ENCODE measurements around the gene AGTR2. TPM values are rescaled to one million over a fixed set of nuclear protein-coding genes. Genes with fewer than 3 reads are reported as not detected.
"Not testable (repeated sequence)": the region's sequence is repeated elsewhere in the genome, so short reads cannot be mapped to it uniquely, and the experiment has no call there.

Gene AGTR2
- total RNA-seq (2014; rRNA removed; shearing (Covaris generic)) (not detected in 2 replicates), total RNA-seq (2022) (not detected in 2 replicates), Bru-seq, nascent RNA (not detected), BruChase-seq, experiment 1, labeled RNA remaining after a 6-hour chase (not detected), BruChase-seq, experiment 2, labeled RNA remaining after a 2-hour chase (not detected)
- long read RNA-seq, result 0 reads

- H3K4me2 ChIP-seq (ENCODE audit: low read length), result no peak within 1 kb of the TSS
- no peak within 1 kb of the TSS for H2AFZ ChIP-seq (ENCODE audit: low read length)
- DNase-seq (ENCODE audit: low spot score), result no peak
- H3K4me3 ChIP-seq (ENCODE audit: low read depth, low read length, poor library complexity, severe bottlenecking), result no peak within 1 kb of the TSS
- BruUV-seq (replicated peaks), result no TSS peak
- intact Hi-C loops (cut with micrococcal nuclease; ENCODE audit: unreplicated experiment), result no loop called here
- H3K27ac ChIP-seq (ENCODE audit: low read depth, low read length, poor library complexity, severe bottlenecking), result no peak within 1 kb of the TSS
- H3K4me1 ChIP-seq (ENCODE audit: insufficient read depth, low read length, poor library complexity, severe bottlenecking), result no peaks in the 10 kb centered on the region
- no peaks in the 10 kb centered on the region for H4K20me1 ChIP-seq (ENCODE audit: insufficient read depth, low read length)
- H3K9me3 ChIP-seq (ENCODE audit: low read length), result no peaks in the 10 kb centered on the region
- CTCF ChIA-PET (ENCODE audit: unreplicated experiment), result no interaction called here
- TF ChIP-seq CTCF (conservative IDR thresholded peaks at IDR 0.05; ENCODE audit: low read length) (no peak), EZH2phosphoT487 (IDR thresholded peaks at IDR 0.05; ENCODE audit: borderline replicate concordance, low read depth, low read length) (no peak)
- H3K79me2 ChIP-seq (ENCODE audit: insufficient read depth, low read depth, low read length), result no peaks in the 10 kb centered on the region
- POLR2A ChIA-PET, result no interaction called here
- H3K36me3 ChIP-seq (ENCODE audit: insufficient read depth, low read length), result no peaks in the 10 kb centered on the region
- H3K9me2 ChIP-seq (ENCODE audit: insufficient read depth, low read length), result no peaks in the 10 kb centered on the region
Observed at GRCh38 chrX:116170511-116170910, at the start of gene AGTR2. Gene AGTR2, plus strand, starts transcription at chrX:116170744. Its CDS starts 1,537 bp downstream, at chrX:116172281.

GRCh38 chrX:116135277-116135676 lies 35.3 kb upstream of the AGTR2 start:
- Histone ChIP-seq H3K27ac (ENCODE audit: low read depth, low read length, poor library complexity, severe bottlenecking) (no peak overlapping the region), H3K36me3 (ENCODE audit: insufficient read depth, low read length) (no peaks in the 10 kb centered on the region), H3K4me2 (ENCODE audit: low read length) (no peak overlapping the region), H3K9me3 (ENCODE audit: low read length) (no peaks in the 10 kb centered on the region), H3K9me2 (ENCODE audit: insufficient read depth, low read length) (no peaks in the 10 kb centered on the region), H3K4me1 (ENCODE audit: insufficient read depth, low read length, poor library complexity, severe bottlenecking) (no peaks in the 10 kb centered on the region), H3K4me3 (ENCODE audit: low read depth, low read length, poor library complexity, severe bottlenecking) (no peak overlapping the region), H4K20me1 (ENCODE audit: insufficient read depth, low read length) (no peaks in the 10 kb centered on the region), H3K79me2 (ENCODE audit: insufficient read depth, low read depth, low read length) (no peaks in the 10 kb centered on the region), H2AFZ (ENCODE audit: low read length) (no peak overlapping the region)
- TF ChIP-seq EZH2phosphoT487 (IDR thresholded peaks at IDR 0.05; ENCODE audit: borderline replicate concordance, low read depth, low read length) (no peak), CTCF (conservative IDR thresholded peaks at IDR 0.05; ENCODE audit: low read length) (no peak)
- BruUV-seq (replicated peaks), result no TSS peak
- CTCF ChIA-PET (ENCODE audit: unreplicated experiment), result no interaction called here
- no peak for DNase-seq (ENCODE audit: low spot score)
- intact Hi-C loops (cut with micrococcal nuclease; ENCODE audit: unreplicated experiment), result no loop called here
- POLR2A ChIA-PET, result no interaction called here

- DNase-seq (ENCODE audit: low spot score); H4K20me1 ChIP-seq (ENCODE audit: insufficient read depth, low read length); H3K4me3 ChIP-seq (ENCODE audit: low read depth, low read length, poor library complexity, severe bottlenecking); BruUV-seq (replicated peaks); H3K27ac ChIP-seq (ENCODE audit: low read depth, low read length, poor library complexity, severe bottlenecking); H3K9me2 ChIP-seq (ENCODE audit: insufficient read depth, low read length); POLR2A ChIA-PET; H2AFZ ChIP-seq (ENCODE audit: low read length); H3K79me2 ChIP-seq (ENCODE audit: insufficient read depth, low read depth, low read length); H3K4me2 ChIP-seq (ENCODE audit: low read length); CTCF ChIA-PET (ENCODE audit: unreplicated experiment); H3K4me1 ChIP-seq (ENCODE audit: insufficient read depth, low read length, poor library complexity, severe bottlenecking); H3K36me3 ChIP-seq (ENCODE audit: insufficient read depth, low read length); H3K9me3 ChIP-seq (ENCODE audit: low read length); intact Hi-C loops (cut with micrococcal nuclease; ENCODE audit: unreplicated experiment): not testable (repeated sequence)
Observed at GRCh38 chrX:116141270-116141669, 29.3 kb upstream of the AGTR2 start.
